Heart left ventricle (tissue), 13 donors: ENCODE measurements around the gene FEZ2.
"Not testable (repeated sequence)": the region's sequence is repeated elsewhere in the genome, so short reads cannot be mapped to it uniquely, and the experiment has no call there.

Source experiments
- POLR2A ChIP-seq, 2 donors: fragments of 450-650 bp; IDR thresholded peaks; one replicate each; pipeline ENCODE4 v1.6.1; 2017; ENCODE audit warnings: antibody characterized with exemption in 2 of 2, mild to moderate bottlenecking in 2 of 2, moderate library complexity in 2 of 2
- TF ChIP-seq, protein P1 (sequence below), 12 donors: fragments of 200-600 bp; sonication (generic) in 4 of 12; IDR thresholded peaks; one replicate each; pipeline versions ENCODE4 v1.5.0 to v1.8.0; 2018 to 2022; ENCODE audit warnings: antibody characterized with exemption in 12 of 12, mild to moderate bottlenecking in 5 of 12
- donor health status: ischemic (EF 13 %, LVEDD 7.1; RV severe dilation, severe dysfunction).
- donor health status: DM: no; HTN: yes; CAD: no.
- donor health status: DM: no; HTN: no; CAD: no.
- donor health status: ischemic (EF 25% LVEDD 6.9; RV normal size, moderate dysfunction).
- donor health status: ischemic (EF 25% LVEDD 5.7; RV mildly dilated, moderate dysfunction).
- donor health status: ischemic (EF 35%, LVEDD 5.7; RV mildly dilated, moderate dysfunction).
- donor health status: nonischemic (EF 11% LVEDD 7.7; RV severe dilation, severe dysfunction).
- donor health status: DM: yes; HTN: yes; CAD: no.
- donor health status: PGD.
- donor health status: ischemic (EF 29% LVEDD 5.4; RV normal size, mild dysfunction).
- donor health status: nonischemic (EF 23%, LVEDD 6.1; RV moderate dilation, normal function).

DNA sequence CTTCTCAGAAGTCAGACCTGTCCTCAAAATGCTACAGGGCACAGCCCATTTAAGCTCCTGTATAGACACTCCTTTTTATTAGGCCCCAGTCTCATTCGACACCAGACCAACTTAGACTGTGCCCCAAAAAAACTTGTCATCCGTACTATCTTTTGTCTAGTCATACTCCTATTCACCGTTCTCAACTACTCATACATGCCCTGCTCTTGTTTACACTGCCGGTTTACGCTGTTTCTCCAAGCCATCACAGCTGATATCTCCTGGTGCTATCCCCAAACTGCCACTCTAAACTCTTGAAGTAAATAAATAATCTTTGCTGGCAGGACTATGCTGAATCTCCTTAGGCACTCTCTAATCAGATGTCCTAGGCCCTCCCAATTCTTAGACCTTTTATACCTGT lies 5.7 kb upstream of the FEZ2 start:
- TF ChIP-seq, protein P1, sequence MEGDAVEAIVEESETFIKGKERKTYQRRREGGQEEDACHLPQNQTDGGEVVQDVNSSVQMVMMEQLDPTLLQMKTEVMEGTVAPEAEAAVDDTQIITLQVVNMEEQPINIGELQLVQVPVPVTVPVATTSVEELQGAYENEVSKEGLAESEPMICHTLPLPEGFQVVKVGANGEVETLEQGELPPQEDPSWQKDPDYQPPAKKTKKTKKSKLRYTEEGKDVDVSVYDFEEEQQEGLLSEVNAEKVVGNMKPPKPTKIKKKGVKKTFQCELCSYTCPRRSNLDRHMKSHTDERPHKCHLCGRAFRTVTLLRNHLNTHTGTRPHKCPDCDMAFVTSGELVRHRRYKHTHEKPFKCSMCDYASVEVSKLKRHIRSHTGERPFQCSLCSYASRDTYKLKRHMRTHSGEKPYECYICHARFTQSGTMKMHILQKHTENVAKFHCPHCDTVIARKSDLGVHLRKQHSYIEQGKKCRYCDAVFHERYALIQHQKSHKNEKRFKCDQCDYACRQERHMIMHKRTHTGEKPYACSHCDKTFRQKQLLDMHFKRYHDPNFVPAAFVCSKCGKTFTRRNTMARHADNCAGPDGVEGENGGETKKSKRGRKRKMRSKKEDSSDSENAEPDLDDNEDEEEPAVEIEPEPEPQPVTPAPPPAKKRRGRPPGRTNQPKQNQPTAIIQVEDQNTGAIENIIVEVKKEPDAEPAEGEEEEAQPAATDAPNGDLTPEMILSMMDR (IDR thresholded peaks at IDR 0.05), result not testable (repeated sequence)
- TF ChIP-seq POLR2A (IDR thresholded peaks at IDR 0.05), result not testable (repeated sequence)
